B cell (primary cell): Measurements from ENCODE around the gene MICALL1. TPM values are rescaled to one million over a fixed set of nuclear protein-coding genes. Genes with fewer than 3 reads are reported as not detected.
A peak's percentile ranks its signal among the peaks of the same experiment; 100 is the strongest.

Source experiments
- ATAC-seq: fragments of 200-7000 bp; cut with Tn5 transposase; one replicate; pipeline ENCODE4 v1.10.0; 2021; ENCODE audit warnings: low read depth, mild to moderate bottlenecking, moderate number of reproducible peaks, moderate library complexity
- CTCF ChIA-PET: fragments of 350-600 bp; sonication (Branson Sonifier 250); formaldehyde crosslinking; loops from one replicate; lab custom pipeline; 2021; ENCODE audit warnings: antibody characterized with exemption, inconsistent platforms; lab: Charles Lee
- POLR2A ChIA-PET: fragments of 350-600 bp; sonication (Branson Sonifier 250); formaldehyde crosslinking; loops from one replicate; lab custom pipeline; 2021; ENCODE audit warnings: antibody characterized with exemption; lab: Charles Lee
- DNase-seq: peaks from one replicate; pipeline ENCODE4 v3.0.0; 2013
- H2AFZ ChIP-seq: 2 replicates; pipeline ENCODE4 v1.6.1; 2012; ENCODE audit warnings: mild to moderate bottlenecking, low read depth, low read length; ENCODE audit not compliant: insufficient read depth, poor library complexity, severe bottlenecking
- H3K27ac ChIP-seq, 2 donors: 1 replicate in 1 of 2; 2 replicates in 1 of 2; pipeline ENCODE4 v1.5.1; 2012 to 2013; ENCODE audit warnings: low read length in 2 of 2, mild to moderate bottlenecking in 2 of 2, moderate library complexity in 1 of 2
- H3K27me3 ChIP-seq, 4 experiments: fragments of 200-600 bp in 1 of 4; sonication (generic) in 1 of 4; replicated peaks in 1 of 4; 1 replicate in 2 of 4; 2 replicates in 2 of 4; pipeline versions ENCODE4 v1.6.1 to v1.7.0; 2013 to 2016; ENCODE audit warnings: low read length in 3 of 4, mild to moderate bottlenecking in 2 of 4, mixed read lengths in 1 of 4, moderate library complexity in 1 of 4; ENCODE audit not compliant: insufficient read depth in 4 of 4, control insufficient read depth in 3 of 4; ENCODE audit errors: control extremely low read depth in 1 of 4
- H3K36me3 ChIP-seq, 2 experiments: replicated peaks in 1 of 2; 1 replicate in 1 of 2; 2 replicates in 1 of 2; pipeline versions ENCODE4 v1.6.1 to v1.7.1; 2013; ENCODE audit warnings: low read length in 1 of 2; ENCODE audit not compliant: insufficient read depth in 2 of 2, control insufficient read depth in 1 of 2; ENCODE audit errors: control extremely low read depth in 1 of 2, extremely low read depth in 1 of 2
- H3K4me1 ChIP-seq, 2 donors: fragments of 200-600 bp in 1 of 2; sonication (generic) in 1 of 2; 1 replicate in 1 of 2; 2 replicates in 1 of 2; pipeline versions ENCODE4 v1.5.1 to v1.6.1; 2013 to 2017; ENCODE audit warnings: low read length in 2 of 2; ENCODE audit not compliant: control insufficient read depth in 2 of 2, insufficient read depth in 2 of 2
- H3K4me2 ChIP-seq: replicated peaks from 2 replicates; pipeline ENCODE3; 2012; ENCODE audit warnings: mild to moderate bottlenecking, low read depth, low read length; ENCODE audit not compliant: poor library complexity, severe bottlenecking
- H3K4me3 ChIP-seq, 5 experiments: fragments of 200-600 bp in 1 of 5; sonication (generic) in 1 of 5; 1 replicate in 3 of 5; 2 replicates in 2 of 5; pipeline versions ENCODE4 v1.5.1 to v1.7.0; 2011 to 2016; ENCODE audit warnings: low read length in 4 of 5, mild to moderate bottlenecking in 4 of 5, low read depth in 2 of 5, control low read depth in 1 of 5, moderate library complexity in 1 of 5; ENCODE audit not compliant: insufficient read depth in 1 of 5; ENCODE audit errors: control extremely low read depth in 1 of 5, extremely low read depth in 1 of 5
- H3K79me2 ChIP-seq: fragments of 200-600 bp; sonication (generic); one replicate; pipeline ENCODE4 v1.6.0; 2016; ENCODE audit warnings: low read length; ENCODE audit not compliant: control insufficient read depth, insufficient read depth
- H3K9ac ChIP-seq: fragments of 200-600 bp; sonication (generic); 2 replicates; pipeline ENCODE4 v1.6.1; 2017; ENCODE audit warnings: mild to moderate bottlenecking, low read length, moderate library complexity
- H3K9me3 ChIP-seq, 3 donors: one replicate each; pipeline versions ENCODE4 v1.6.1 to v1.7.1; 2013; ENCODE audit warnings: low read length in 2 of 3; ENCODE audit not compliant: control insufficient read depth in 2 of 3, insufficient read depth in 1 of 3; ENCODE audit errors: control extremely low read depth in 1 of 3
- H4K20me1 ChIP-seq: 2 replicates; pipeline ENCODE4 v1.6.0; 2012; ENCODE audit warnings: mild to moderate bottlenecking, low read length; ENCODE audit not compliant: insufficient read depth, control insufficient read depth, poor library complexity, severe bottlenecking
- H3K27ac Mint-ChIP-seq: one replicate; pipeline ENCODE4 v1.8.0; 2021; ENCODE audit warnings: mixed read lengths
- H3K27me3 Mint-ChIP-seq: one replicate; pipeline ENCODE4 v1.8.0; 2021; ENCODE audit warnings: mixed read lengths
- H3K4me1 Mint-ChIP-seq: one replicate; pipeline ENCODE4 v1.8.0; 2021; ENCODE audit warnings: mixed read lengths
- H3K4me3 Mint-ChIP-seq: one replicate; pipeline ENCODE4 v1.8.0; 2021; ENCODE audit warnings: mixed read lengths
- H3K9me3 Mint-ChIP-seq: one replicate; pipeline ENCODE4 v1.8.0; 2022; ENCODE audit warnings: mixed read lengths; ENCODE audit not compliant: insufficient read depth
- CTCF ChIP-seq: fragments of 200-600 bp; IDR thresholded peaks from one replicate; pipeline ENCODE4 v1.8.0; 2022; ENCODE audit warnings: antibody characterized with exemption, mild to moderate bottlenecking
- EZH2 ChIP-seq: IDR thresholded peaks from 2 replicates; pipeline ENCODE4 v1.6.1; 2012; ENCODE audit warnings: borderline replicate concordance, low read depth, mild to moderate bottlenecking, moderate library complexity, low read length; ENCODE audit not compliant: insufficient read depth, poor library complexity, severe bottlenecking
- WGBS: methylation state at CpG from one replicate; pipeline ENCODE4 v1.1.5; 2013; ENCODE audit warnings: missing lambda C conversion rate; ENCODE audit not compliant: insufficient coverage; 5-methylcytosine and 5-hydroxymethylcytosine counted together
- intact Hi-C: fragments of 100-400 bp; cut with micrococcal nuclease; formaldehyde crosslinking; loops from one replicate; pipeline ENCODE4 v1.10.0; 2022
- polyA plus RNA-seq: library from polyadenylated mRNA; depleted of rRNA; stranded (reverse); fragments of >200 nt; gene quantifications from 2 replicates; pipeline ENCODE4 v1.2.3, GENCODE V29; 2012
- total RNA-seq, 2 donors: library from RNA; stranded (reverse); fragments of 120-200 nt in 1 of 2; gene quantifications; 1 replicate in 1 of 2; 2 replicates in 1 of 2; pipeline versions ENCODE4 v1.2.3 to v1.2.4, GENCODE V29; 2013 to 2022

Gene MICALL1
- total and polyA plus RNA-seq, 2 donors (not counting 1 experiment from before 2014, with no cell fraction given) = 21.0 to 34.9 TPM

- under 1% methylated on average over 73 of the region's 75 CpGs for WGBS
- Histone ChIP-seq H3K4me2 (peak overlapping the region; percentile 94), H3K4me3 (peak overlapping the region in 4 of 5 experiments; percentile 36 to 86 (median 58)), H3K79me2 (peaks cover 3% of the 10 kb centered on the region), H3K27me3 (no peaks in the 10 kb centered on the region), H3K9ac (peak overlapping the region; percentile 71), H3K27ac (peak overlapping the region in 1 of 2 donors; percentile 73), H3K36me3 (peaks cover 0 to 5% of the 10 kb centered on the region in 2 experiments), H4K20me1 (peaks cover 7% of the 10 kb centered on the region), H3K4me1 (peaks cover 10 to 16% of the 10 kb centered on the region in 2 donors), H3K9me3 (no peaks in the 10 kb centered on the region), H2AFZ (peak overlapping the region; percentile 83)
- no peaks in the 10 kb centered on the region for H3K9me3 Mint-ChIP-seq
- H3K4me1 Mint-ChIP-seq = peaks cover 28% of the 10 kb centered on the region
- CTCF ChIA-PET = interaction anchor here (0.6 to 2.7 kb wide), 8 partner anchors 10 to 57 kb away, joined by 3 to 28 read pairs (median 5); partner anchors contain the start of gene EIF3L
- DNase-seq = peak; percentile 57
- ATAC-seq = peak; percentile 32
- H3K4me3 Mint-ChIP-seq = peak overlapping the region; percentile 86
- POLR2A ChIA-PET = interaction anchor here (0.8 to 1.7 kb wide), 3 partner anchors 47 to 298 kb away, joined by 3 to 5 read pairs (median 3); partner anchors contain the start of genes ANKRD54, C22orf23, GGA1 and POLR2F
- H3K27ac Mint-ChIP-seq = peak overlapping the region; percentile 86
- H3K27me3 Mint-ChIP-seq = no peaks in the 10 kb centered on the region
- TF ChIP-seq EZH2 = no peak
- no peak for TF ChIP-seq CTCF
- intact Hi-C loops = loop anchor here (1.0 kb wide), 3 partner anchors 28 to 62 kb away; partner anchors contain the start of genes ANKRD54, C22orf23 and POLR2F
Observed at GRCh38 chr22:37906364-37907008, 389 bp downstream of the MICALL1 start.
